ENCODE results near the gene OCA2.
"Not testable (repeated sequence)": the region's sequence is repeated elsewhere in the genome, so short reads cannot be mapped to it uniquely, and the experiment has no call there.

OCA2 gene

DNA sequence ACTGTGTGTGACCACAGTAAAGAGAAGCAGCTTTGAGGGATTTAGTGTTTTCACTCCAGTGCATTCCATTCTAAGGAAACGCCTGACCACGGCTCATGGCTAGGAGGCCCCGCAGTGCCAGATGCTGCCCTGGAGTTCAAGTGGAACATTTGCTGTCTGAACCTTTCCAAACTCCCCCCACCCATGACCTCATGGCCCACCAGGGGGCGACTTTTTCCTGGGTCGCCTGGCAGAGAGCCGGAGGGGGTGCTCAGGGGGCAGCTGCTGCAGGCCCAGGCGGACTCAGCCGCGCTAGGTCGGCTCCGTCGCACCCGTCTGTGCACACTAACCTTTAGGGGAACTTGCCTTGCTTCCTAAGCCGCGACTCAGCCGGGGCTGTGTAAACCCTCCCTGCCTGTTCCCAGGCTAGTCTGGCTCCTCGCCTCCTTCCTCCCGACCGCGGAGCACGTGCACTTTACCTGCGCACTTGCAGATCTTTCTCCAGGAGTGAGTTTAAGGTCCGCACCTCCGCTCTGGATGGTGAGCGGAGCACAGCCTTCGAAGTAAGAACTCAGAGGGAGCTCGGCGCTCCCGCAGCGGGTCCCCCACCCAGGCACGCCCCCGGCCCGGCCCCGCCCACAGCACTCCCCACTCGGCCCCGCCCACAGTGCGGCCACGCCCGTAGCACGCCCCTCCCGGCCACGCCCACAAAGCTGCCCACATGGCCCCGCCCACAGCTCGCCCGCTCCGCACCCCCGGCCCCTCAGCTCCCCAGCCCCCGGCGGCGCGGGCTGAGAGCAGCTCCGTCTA lies at the start of gene OCA2:
OCA2 (minus strand) TSS at position 550 of the 789 bp plus-strand sequence. CDS start 17,441 bp downstream, outside the sequence.
- DNase-seq: peak in 2 of 58 donors; percentile 20 to 39

DNA sequence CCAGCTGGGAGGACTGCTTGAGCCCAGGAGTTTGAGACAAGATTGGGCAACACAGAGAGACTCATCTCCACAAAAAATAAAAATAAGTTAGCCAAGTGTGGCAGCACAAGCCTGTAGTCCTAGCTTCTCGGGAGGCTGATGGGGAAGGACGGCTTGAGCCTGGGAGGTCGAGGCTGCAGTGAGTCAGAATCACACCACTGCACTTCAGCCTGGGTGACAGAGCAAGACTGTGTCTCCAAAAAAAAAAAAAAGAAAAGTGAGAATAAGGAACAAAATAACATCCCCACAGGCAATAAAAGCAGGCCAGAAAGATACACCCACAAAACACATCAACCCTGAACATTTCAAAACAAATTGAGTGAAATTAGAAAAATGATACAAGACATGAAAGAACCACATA lies 48.7 kb upstream of the OCA2 start:
- DNase-seq: no peak

GRCh38 chr15:28145419-28145818 lies 46.3 kb upstream of the OCA2 start:
- DNase-seq: not testable (repeated sequence)

DNA sequence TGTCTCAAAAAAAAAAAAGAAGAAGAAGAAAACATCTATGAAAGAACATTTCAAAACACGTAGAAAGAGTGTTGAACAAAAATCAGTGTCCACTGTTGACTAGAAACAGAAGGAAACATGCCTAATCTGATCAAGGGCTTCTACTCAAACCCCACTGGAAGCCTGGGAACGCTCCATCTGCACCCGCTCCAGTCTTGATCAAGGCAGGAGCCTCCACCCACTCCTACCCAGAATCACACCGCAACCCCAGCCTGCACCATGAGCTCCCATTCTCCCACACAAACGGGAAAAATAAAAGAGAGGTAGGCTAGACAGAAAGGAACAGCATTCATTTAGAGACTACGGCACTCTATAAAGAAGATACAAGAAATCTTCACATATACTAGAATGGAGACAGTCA lies 40.9 kb upstream of the OCA2 start:
- DNase-seq: no peak

DNA sequence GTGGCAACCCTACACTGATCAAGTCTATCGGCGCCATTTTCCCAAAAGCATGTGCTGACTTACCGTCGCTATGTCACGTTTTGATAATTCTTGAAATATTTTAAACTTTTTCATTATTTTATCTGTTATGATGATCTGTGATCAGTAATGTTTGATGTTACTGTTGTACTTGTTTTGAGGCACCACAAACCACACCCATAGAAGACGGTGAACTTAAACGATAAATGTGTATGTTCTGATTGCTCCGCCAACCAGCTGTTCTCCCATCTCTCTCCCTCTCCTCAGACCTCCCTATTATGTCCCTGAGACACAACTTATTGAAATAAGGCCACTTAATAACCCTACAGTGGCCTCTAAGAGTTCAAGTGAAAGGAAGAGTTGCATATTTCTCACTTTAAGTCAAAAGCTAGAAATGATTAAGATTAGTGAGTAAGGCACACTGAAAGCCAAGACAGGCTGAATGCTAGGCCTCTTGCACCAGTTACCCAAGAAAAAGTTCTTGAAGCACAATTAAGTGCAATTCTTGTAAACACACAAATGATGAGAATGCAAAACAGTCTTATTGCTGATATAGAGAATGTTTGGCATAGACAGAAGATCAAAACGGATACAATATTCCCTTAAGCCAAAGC lies 38.4 kb upstream of the OCA2 start:
- not testable (repeated sequence) for DNase-seq

GRCh38 chr15:28136236-28136904 lies 37.3 kb upstream of the OCA2 start:
- not testable (repeated sequence) for DNase-seq

DNA sequence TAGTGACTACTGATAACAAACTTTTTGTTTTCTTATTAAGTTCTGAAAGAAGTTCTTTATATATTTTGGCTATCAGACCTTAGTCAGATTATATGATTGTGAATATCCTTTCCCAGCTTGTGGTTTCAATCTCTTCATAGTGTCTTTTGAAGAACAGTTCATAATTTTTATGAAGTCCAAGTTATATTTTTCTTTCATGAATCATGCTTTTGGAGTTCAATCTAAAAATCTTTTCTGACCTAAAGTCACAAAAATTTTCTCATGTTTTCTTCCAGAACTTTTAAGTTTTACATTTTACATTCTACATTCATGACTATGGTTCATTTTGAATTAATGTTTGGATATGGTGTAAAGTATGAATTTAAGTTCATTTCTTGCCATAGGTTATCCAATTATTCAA lies 34.2 kb upstream of the OCA2 start:
- no peak for DNase-seq

- DNase-seq: no peak
Measured at GRCh38 chr15:28132524-28133275, 33.6 kb upstream of the OCA2 start.

GRCh38 chr15:28131946-28132345 lies 32.8 kb upstream of the OCA2 start:
- DNase-seq: no peak

DNA sequence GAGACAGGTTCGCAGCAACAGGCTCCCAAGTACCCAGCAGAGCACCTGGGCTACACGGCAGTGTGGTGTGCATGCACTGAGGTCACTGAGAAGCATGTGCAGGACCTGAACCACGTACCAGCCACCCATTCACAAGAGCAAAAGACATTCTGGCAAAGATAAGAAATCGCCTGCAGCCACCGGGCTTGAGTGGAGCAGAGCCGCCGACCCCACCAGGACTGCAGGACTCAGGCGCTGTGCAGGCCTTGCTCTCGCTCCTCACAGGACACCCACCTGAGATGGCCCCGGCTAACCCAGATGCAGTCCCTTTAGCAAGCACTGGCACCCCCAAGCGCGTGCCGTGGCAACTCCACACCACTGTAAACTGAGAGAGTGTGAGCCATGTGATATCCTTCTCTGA lies 32.3 kb upstream of the OCA2 start:
- no peak for DNase-seq

- DNase-seq: no peak
Measured at GRCh38 chr15:28130651-28131050, 31.5 kb upstream of the OCA2 start.

DNA sequence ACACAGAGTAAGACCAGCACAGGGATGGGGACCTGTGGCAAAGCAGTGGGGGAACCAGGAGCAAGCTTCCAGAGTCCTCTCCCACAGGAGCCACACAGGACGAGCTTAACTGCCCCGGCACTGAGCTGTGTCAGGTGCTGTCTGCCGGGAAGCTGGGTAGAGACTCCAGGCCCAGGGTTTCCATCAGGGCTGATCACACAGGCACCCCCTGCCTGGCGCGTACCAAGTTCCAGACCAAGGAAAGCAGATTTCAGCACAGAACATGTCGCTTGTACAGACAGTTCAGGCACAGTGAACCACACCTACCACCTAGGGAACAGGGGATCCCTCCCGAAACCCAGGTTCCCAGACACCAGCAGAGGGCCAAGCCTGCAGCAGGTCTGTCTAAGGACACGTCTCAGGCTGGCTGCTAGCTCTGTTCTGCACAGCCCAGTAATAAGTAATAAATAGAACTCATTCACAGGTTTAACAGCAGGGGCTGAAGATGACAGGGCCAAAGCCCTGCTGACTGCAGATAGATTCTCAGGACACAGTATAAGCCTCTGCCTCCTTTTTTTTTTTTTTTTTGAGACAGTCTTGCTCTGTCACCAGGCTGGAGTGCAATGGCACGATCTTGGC lies 30.2 kb upstream of the OCA2 start:
- no peak for DNase-seq

GRCh38 chr15:28128031-28128430 lies 28.9 kb upstream of the OCA2 start:
- peak in 56 of 58 donors; percentile 18 to 93 (median 76) for DNase-seq

DNA sequence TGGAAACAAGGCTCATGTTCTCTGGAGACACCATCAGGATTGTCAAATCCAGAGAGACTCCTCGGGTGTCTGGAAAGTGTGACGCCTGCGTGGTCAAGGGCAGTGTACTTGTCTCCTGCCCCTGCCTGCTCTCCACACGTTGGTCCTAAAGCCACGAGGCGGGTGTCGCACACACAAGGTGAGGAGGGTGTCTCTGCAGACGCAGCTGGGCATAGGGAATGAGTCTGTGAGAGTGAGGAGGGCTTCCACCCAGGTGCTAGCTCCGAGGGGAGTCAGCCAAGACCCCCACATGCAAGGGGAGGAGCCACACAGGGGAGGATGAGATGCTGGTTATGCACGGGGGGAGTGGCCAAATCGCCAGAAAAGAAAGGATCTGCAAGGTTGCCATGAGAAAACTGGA lies 27.9 kb upstream of the OCA2 start:
- no peak for DNase-seq

DNA sequence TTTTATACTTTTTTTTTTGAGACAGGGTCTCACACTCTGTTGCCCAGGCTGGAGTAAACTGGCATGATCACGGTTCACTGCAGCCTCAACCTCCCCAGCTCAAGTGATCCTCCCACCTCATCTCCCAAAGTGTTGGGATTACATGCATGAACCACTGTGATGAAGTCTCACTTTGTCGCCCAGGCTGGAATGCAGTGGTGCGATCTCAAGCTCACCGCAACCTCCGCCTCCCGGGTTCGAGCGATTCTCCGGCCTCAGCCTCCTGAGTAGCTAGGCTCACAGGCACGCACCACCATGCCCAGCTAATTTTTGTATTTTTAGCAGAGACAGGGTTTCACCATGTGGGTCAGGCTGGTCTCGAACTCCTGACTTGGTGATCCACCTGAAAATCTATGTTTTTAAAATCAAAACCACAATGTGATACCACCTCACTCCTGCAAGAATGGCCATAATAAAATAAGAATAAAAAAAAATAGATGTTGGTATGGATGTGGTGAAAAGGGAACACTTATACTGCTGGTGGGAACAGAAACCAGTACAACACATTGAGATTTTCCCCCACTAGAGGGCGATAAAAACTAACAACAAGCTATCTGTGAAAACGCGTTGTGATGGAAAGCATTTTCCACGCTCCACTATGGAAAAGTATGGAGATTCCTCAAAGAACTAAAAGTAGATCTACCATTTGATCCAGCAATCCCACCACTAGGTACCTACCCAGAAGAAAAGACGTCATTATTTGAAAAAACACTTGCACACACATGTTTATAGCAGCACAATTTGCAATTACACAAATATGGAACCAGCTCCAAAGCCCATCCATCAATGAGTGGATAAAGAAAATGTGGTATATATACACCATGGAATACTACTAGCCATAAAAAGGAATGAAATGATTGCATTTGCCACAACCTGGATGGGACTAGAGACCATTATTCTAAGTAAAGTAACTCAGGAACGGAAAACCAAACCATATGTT lies 26.8 kb upstream of the OCA2 start:
- DNase-seq: peak in 2 of 58 donors; percentile 57 to 71

DNA sequence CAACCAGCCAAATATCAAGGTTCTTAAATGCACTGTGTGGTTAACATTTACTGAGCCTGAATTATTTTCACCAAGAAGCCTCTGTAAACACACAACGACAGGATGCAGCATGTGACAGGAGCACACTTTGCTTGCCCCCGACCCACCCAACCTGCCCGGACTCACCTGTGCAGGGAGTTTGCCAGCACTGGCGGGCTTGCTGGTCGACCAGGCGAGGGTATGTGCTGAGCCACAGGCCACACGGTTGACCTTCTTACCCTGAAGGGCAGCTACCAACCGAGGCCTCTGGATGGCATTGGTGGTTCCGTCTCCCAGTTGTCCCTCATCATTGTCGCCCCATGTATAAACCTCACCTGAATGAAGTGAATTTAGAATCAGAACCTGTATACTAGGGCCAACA lies 25.7 kb upstream of the OCA2 start:
- DNase-seq: no peak

DNA sequence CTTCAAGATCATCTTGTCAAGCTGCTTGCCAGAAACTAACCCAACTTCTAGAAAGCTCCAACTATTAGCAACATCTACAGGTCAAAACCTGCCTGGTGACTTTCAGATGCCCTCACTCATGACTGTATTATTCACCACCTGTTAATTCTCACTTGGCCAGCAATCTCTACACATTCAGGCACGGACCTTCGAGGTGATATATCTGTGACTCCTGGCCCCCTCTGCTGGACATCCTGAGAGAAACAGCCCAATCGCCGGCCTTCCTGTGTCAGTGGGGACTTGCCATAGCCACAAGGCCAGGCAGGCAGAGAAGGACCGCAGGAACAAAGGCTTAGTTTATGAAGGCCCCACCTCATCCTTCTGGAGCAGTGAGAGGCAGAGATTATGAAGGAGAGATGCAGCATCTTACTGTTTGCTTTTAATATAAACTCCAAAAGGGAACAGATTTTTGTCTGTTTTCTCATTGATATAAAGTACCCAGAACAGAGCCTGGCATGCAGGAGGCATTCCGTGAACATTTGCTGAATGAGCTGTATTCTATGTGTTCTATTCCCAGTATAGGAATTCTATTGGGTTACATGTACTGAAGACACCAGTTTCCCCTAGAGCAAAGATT lies 24.4 kb upstream of the OCA2 start:
- DNase-seq: peak in 43 of 58 donors; percentile 13 to 77 (median 39)

DNA sequence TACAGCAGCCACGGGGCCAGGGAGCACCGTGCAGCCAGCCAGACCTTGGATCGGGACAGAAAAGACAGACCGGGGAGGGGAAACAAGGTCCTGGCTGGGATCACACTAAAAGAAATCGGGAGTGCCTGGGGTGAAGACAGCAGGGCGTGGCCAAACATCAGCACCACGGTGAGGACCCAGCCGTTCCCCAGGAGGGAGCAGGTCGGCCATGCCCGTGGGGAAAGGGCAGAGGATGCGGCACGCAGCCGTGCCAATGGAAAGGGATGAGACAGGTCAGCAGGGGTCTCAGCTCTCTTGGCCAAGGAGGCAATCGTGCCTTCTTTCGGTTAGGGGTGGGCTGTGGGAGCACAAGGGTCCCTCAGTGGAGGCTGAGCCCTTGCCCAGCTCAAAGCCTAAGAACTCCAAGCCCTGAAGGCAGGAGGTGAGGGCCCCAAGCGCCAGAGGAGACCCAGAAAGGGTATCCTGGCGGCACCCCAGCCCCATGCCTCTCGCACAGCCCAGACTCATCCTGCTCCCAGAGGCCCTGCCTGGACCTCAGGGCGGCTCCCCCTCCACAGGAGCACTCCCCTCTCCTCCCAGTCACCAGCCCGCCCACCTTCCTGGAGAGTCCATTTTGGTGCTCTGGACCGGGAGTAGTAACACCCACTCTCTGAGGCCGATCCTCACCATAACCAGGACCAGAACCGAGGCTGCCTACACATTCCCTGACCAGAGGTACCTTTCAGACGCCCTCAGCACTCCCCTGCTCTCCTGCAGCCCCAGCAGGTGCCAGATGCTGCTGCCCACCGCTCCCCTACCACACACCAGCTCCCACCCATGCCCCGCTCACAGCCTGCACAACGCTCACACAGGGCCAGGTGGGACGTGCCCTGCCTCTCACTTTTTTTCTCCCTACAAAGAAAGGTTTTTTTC lies 23.2 kb upstream of the OCA2 start:
- no peak for DNase-seq
